NCI-H2196 treated with DMSO at 0.1 percent for 48 hours (cell line): ENCODE measurements around the gene ZMYM2.

Source experiments
- DNase-seq: peaks from one replicate; lab custom pipeline; 2025; ENCODE audit not compliant: unreplicated experiment; lab: John Stamatoyannopoulos, UW

The ZMYM2 gene

DNA sequence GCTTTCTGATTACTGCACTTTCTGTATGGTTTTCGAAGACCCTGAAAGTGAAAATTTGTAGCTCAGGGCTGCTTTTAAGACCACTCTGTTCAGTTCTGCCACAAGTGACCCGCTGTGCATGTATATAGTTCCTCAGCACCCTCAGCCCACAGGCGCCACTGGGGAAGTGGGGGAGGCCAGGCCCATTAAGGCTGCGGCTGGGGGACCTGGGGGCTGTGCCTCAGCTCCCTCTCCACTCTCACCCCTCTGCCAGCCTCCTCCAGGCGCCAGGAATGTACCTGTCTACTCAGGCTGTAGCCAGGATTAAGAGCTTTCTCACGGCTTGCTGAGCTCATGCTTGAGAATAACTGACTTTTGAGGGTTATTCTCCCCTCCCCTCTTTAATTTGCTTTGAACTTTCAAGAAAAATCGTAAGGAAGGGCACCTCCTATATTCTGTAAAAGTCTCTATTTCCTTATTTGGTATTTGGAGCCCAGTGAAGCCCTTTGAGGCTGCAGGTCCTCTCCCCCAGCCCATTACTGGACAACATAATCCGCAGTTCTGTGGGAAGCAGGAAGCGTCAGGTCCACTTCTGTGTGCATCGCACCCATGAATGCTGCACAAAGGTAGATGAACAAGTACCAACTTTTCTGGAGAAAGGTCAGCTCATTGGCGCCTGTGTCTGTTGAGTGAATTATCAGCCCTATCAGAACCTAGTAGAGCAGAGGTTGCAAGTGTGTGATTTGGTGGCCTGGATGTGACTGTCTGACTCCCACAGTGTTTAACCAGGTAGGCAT lies 172.7 kb downstream of the ZMYM2 start:
- no peak for DNase-seq

DNA sequence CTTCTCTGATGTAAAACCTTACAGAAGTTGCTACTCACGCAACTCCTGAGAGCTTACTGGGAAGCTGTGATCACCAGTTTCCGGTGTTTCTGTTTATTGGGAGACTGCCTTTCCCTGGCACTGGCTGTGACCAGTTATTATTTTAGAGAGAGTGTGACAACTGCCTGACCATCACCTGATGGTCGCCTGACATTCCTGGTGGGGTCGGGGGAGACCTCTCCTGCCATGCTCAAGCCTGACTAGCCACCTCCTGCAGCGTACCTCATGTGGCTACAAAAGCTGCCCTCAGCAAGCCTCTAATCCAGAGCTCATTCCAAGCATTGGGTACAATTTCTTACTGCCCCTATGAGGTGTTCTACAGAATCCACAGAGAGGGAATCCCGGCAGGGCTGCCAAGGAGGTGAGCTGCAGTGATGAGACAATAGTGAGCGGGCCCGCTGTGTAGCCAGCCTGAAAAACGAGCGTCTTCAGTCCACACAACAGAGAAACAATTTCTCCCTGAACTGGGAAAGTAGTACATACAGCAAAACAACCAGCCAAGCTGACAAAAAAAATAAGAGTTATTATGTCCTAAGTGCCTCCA lies 173.6 kb downstream of the ZMYM2 start:
- DNase-seq: no peak

DNA sequence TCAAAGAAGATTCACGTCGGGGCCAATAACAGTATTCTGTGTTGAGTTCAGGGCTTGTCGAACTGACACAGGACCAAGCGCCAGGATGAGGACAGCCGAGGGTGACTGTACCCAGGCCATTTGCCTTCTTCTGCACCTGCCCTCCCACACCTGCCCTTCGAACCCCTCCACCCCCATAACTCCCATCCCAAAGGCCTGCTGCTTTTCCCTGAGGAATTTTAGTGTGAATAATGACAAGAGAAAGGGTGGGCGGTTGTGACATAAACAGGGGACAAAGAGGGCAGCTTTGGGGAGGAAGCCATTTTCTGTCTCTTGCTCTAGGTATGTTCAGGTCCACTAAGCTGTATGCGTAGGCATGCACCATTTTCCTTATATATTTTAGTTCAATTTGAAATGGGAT lies 176.2 kb downstream of the ZMYM2 start:
- DNase-seq: no peak

DNA sequence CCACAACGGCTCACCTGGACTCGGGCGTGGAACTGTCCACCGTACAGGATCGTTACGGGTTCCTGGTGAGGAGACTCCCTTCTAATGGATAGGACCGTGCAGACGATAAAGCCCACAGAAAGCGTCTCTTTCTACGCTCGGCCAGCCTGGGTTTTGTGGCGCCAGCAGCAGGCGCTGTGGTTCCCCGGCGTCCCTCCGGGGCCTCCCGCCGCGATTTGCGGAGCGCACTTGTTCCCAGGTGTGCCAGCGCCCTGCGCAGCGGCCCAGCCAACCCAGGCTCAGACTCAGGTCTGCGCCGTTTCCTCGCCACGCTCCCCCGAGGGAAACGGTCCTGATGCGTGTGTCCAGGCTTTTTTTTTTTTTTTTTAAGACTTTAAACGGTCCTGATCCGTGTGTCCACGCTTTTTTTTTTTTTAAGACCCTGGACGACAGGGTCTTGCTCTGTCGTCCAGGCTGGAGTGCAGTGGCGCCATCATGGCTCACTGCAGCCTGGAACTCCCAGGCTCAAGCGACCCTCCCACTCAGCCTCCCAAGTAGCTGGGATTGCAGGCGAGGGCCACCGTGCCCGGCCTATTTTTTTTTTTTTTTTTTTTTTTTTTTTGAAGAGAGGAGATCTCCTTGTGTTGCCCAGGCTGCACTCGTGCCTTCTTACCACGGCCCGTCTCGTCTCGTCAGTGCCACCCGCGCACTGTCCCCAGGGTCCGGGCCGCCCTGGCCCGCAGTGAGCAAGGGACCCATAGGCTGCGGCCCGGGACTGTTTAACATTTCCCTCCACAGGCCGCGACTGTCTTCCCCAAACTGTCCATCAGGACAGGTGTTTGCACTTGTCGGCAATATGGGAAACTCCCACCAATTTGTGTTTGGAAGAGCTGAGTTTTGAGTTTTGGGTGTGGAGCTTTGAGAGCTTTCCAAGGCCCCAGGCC lies 178.5 kb downstream of the ZMYM2 start:
- DNase-seq: no peak

DNA sequence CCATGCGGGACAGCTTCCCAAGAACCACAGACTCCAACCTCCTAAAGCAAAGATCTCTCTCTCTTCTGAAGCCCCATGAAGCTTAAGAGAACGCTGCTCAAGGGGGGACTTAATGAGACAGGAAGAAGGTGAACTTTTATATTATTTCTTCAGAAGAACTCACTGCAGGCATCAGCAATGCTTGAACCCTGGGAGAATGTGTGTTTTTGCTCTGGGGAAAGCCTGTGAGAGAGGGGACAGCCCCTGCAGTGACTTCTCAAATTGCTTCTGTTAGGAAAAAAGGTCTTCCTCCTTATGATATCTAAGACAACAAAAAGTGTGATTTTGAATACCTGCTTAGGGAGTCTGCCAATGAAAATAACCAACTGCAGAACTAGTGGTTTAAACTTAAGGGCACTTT lies 179.3 kb downstream of the ZMYM2 start:
- DNase-seq: no peak

DNA sequence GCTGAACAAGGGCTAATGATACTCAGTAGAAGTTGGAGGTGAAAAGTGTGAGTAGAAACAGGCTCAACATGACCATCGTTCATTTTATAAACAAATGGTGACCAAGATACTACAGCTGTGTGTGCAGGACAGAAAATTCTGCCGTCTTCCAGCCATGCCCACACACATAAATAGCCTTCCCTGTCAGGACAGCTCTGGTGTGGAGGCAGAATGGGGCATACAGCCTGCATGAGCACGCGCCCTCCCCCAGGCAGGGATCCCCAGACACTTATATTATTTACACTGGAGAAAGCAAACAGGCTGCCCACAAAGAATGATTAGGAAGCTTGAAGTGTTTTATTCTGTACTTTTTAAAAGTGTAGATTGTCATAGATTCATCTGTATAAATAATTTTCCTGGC lies 182.0 kb downstream of the ZMYM2 start:
- no peak for DNase-seq
